Ramos (cell line): ENCODE measurements around the gene CCNI2.

Experiments used
- in situ Hi-C: fragments of 300-500 bp; cut with MboI; formaldehyde crosslinking; loops from one replicate; pipeline ENCODE4 v1.14.3; 2022; ENCODE audit warnings: low sequenced_read_pairs; ENCODE audit not compliant: unreplicated experiment

CCNI2 gene

DNA sequence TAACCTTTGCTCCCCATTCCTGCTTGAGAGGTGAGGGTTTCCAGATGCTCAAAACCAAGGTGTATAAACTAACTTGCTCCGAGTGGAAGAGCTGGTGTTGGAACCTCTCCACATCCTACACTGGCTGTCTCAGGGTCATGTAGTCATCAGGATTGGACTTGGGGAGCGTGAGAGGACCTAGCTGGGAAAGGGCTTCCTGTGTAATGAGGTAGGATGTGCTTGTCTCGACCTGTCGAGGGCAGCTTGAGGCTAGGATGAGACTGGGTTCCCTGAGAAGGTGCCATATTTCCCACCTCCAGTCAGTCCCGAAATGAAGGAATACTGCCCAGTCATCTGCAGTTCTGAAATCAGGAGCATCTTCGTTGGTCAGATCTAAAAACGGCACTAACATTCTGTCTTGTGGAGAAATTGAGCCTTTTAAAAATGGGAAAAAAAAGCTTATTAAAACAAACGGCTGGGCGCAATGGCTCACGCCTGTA lies 1.3 kb downstream of the CCNI2 start:
- in situ Hi-C loops: no loop called here

- in situ Hi-C loops: no loop called here
Observed at GRCh38 chr5:132749506-132749905, 2.3 kb downstream of the CCNI2 start.

- in situ Hi-C loops: no loop called here
Observed at GRCh38 chr5:132750471-132751230, 3.4 kb downstream of the CCNI2 start.

DNA sequence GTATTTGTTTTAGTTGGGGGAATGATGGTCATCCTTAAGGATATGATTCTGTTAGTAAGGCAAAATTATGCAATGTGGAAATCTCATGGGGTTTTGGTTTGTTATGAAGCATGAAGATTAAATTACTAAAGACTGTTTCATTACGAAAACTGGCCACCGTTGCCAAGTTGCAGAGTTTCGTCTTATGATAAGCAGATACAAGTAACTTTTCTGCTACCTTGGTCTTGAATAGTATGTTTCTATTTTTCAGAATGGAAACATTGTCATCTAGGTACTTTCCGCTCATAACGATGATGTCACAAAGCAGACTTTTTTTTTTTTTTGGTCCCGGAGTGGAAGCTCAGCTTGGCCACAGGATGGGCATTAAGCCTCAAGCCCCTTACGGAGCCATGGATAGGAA lies 4.2 kb downstream of the CCNI2 start:
- in situ Hi-C loops: no loop called here

GRCh38 chr5:132751971-132752580 lies 4.8 kb downstream of the CCNI2 start:
- in situ Hi-C loops: no loop called here

DNA sequence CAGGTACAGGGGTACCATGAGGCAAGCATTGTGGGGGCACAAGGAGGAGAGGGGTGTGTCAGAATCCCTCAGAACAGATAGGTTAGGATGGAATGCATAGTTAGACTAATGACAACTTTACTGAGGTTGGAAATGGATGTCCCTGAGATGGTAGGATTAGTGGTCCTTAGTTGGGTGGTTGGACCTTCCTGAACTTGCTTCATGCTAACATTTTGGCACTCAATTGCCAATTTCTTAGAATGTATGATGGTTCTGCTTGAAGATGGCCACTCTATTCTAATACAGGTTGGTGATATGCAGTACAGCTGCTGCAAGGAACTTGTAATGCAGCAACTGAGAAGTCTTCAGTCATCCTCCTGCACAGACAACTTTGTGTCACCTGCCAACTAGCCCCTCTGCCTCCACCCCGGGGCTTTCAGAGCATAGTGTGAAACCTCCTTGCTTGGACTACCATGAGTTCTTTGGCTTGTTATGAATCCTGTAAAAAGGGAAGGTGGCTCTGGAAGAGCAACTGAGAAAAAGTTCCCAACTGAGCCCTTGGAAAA lies 5.4 kb downstream of the CCNI2 start:
- in situ Hi-C loops: no loop called here

- in situ Hi-C loops: no loop called here
Observed at GRCh38 chr5:132753135-132753987, 6.1 kb downstream of the CCNI2 start.

- in situ Hi-C loops: no loop called here
Observed at GRCh38 chr5:132754111-132754510, 6.9 kb downstream of the CCNI2 start.

- in situ Hi-C loops: no loop called here
Observed at GRCh38 chr5:132754947-132755346, 7.7 kb downstream of the CCNI2 start.

- in situ Hi-C loops: no loop called here
Observed at GRCh38 chr5:132756542-132756941, 9.3 kb downstream of the CCNI2 start.

DNA sequence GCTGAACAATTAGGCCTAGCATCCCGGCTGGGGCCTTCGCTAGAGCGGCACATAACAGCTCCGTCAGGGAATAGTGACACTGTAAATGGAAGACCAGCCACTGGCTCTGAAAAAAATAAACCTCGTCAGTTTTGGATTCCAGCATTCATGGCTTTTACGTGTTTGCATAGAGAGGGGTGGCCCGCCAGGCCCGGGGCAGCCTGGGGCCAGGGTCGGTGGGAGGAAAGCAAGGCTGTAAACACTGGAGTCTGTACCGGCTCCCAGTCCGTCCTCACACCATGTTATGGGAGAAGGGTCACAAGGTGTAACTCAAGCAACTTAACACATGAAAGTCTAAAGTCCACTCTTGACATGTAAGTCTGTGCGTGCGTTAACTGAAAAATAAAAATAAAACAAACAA lies 11.2 kb downstream of the CCNI2 start:
- in situ Hi-C loops: no loop called here

DNA sequence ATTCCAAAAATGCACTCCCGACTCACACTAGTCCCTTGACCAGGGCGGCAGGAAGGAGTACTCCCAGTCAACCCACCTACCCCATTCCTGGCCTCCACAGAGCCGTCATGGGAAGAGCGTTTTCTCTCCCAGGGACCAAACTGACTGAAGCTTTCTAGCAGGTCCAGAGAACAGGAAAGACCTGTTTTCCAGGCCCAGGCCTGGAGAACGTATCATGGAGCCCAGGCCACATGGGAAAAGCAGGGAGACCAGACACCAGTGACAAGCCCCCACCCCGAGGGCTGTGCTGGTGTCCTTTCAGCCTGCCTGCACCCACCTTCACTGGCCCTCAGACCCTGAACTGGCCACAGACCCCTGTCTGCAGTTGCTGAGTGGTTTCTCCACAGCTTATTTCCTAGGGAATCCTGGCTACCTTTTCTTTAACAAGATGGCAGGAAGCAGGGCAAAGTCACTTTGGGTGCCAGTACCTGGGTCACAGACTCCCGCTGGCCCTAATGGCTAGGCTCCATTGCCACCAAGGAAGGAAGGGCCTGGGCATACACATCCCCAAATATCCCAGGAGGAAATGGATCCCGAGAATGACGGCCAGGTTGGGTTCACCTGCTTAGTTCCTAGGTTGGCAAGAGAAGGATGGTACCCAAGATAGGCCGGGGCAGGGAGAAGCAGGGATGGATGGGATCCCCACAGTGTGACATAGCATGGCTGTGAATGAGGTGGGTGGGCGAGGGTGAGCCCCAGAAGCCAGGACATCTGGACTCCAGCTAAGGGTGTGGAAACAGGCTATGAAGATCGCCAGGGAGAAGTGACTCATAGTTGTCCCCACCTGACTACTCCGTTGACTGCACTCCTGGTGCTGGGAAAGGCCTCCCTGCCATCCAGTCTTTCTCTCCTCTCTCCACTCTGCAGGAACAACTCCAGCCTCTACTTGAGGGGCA lies 12.2 kb downstream of the CCNI2 start:
- in situ Hi-C loops: no loop called here

DNA sequence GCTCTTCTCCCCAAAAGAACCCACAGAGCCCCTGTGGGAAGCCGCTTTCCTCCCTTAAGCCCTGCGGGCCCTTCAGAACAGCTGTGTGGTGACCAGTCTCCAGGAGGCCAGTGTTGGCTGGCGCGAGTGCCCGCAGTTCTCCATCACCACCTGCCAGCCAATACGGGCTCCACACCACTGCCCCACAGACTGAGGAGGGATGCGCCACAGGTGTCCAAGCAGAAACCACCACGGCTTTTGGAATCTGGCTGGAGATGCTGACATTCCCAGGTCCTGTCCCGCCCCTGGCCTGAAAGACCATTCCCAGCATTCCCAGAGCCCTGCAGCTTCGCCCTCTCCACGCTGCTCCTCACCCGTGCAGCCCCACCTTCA lies 12.8 kb downstream of the CCNI2 start:
- in situ Hi-C loops: no loop called here

GRCh38 chr5:132760601-132761317 lies 13.5 kb downstream of the CCNI2 start:
- in situ Hi-C loops: no loop called here

- in situ Hi-C loops: no loop called here
Observed at GRCh38 chr5:132761321-132762240, 14.4 kb downstream of the CCNI2 start.

DNA sequence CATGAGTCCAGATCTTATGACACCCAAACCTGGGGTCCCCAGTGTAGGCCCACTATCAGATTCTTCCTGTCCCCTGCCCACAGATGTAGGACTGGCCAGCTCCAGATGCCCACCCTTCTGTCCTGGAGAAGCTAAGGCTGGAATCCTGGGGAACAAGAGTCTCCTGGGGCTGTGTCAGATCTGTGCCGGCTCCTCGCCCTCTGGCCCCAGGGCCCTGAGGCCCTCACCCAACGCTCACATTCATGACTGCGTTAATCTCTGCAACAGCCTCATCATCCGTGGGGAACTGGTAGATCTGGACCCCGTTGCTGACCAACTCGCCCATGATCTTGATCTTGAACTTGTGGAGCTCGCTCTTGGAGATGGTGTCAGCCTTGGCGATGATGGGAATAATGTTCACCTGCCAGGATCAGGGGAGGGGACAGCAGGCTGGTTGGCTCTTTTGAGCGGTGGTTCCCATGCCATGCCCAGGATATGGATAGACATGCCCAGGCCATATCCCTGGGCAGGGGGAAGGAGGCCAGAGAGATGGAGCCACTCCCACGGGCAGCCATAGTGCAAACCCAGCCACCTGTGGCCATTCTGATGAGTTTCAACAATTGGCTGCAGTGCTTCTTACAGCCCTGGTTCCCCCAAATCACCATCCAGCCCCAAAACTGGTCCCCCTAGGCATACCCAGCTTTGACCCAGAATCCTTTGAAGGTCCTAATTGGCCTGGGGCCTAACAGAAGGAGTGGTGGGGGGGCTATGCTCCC lies 15.2 kb downstream of the CCNI2 start:
- in situ Hi-C loops: no loop called here
